ENCODE results near the gene IL1RL2. TPM values are rescaled to one million over a fixed set of nuclear protein-coding genes. Genes with fewer than 3 reads are reported as not detected.

The IL1RL2 gene
- total RNA-seq, 1 donor from 2014 or later: 5.2 TPM

DNA sequence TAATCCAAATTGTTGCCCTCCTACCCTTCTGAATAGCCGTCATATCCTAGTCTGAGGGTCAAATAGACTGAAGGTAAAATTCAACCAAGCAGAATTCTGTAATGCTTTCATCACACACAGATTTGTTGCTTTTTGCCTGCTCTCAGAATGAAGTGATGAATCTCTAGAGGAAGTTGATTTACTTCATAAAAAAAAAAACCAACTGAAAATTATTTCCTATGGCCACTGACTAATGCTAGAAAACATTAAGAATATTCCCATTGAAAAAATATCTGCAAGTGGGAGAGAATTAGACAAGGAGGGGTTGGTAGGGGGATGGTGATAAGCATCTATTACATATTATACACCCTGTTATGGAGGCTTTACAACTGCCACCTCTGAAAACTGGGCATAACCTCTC is 2.3 kb upstream of the IL1RL2 start:
- Histone ChIP-seq H3K36me3 (peaks cover 0 to 6% of the 10 kb centered on the region in 2 donors), H3K27me3 (no peaks in the 10 kb centered on the region), H3K4me3 (no peak overlapping the region), H3K9me3 (no peaks in the 10 kb centered on the region), H3K4me1 (peaks cover 10% of the 10 kb centered on the region), H3K27ac (no peak overlapping the region)
- intact Hi-C loops (cut with DNase I): no loop called here
- TF ChIP-seq POLR2A (IDR thresholded peaks at IDR 0.05) (no peak), POLR2AphosphoS5 (IDR thresholded peaks at IDR 0.05; ENCODE audit: insufficient read depth in 1 of 2, low read depth in 1 of 2) (no peak)
- TF ChIP-seq, protein P1, sequence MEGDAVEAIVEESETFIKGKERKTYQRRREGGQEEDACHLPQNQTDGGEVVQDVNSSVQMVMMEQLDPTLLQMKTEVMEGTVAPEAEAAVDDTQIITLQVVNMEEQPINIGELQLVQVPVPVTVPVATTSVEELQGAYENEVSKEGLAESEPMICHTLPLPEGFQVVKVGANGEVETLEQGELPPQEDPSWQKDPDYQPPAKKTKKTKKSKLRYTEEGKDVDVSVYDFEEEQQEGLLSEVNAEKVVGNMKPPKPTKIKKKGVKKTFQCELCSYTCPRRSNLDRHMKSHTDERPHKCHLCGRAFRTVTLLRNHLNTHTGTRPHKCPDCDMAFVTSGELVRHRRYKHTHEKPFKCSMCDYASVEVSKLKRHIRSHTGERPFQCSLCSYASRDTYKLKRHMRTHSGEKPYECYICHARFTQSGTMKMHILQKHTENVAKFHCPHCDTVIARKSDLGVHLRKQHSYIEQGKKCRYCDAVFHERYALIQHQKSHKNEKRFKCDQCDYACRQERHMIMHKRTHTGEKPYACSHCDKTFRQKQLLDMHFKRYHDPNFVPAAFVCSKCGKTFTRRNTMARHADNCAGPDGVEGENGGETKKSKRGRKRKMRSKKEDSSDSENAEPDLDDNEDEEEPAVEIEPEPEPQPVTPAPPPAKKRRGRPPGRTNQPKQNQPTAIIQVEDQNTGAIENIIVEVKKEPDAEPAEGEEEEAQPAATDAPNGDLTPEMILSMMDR (IDR thresholded peaks at IDR 0.05): no peak
- DNase-seq (ENCODE audit: extremely low spot score in 2 of 2): no peak

- Histone ChIP-seq H3K27me3 (no peaks in the 10 kb centered on the region), H3K27ac (no peak overlapping the region), H3K36me3 (no peaks in the 10 kb centered on the region), H3K4me1 (peaks cover 10% of the 10 kb centered on the region), H3K4me3 (no peak overlapping the region), H3K9me3 (no peaks in the 10 kb centered on the region)
- intact Hi-C loops (cut with DNase I): no loop called here
- no peak for DNase-seq (ENCODE audit: extremely low spot score in 2 of 2)
- no peak for TF ChIP-seq POLR2AphosphoS5 (IDR thresholded peaks at IDR 0.05; ENCODE audit: insufficient read depth in 1 of 2, low read depth in 1 of 2)
- TF ChIP-seq, protein P1 (IDR thresholded peaks at IDR 0.05): peak in 2 of 3 experiments; percentile 23 to 32
- no peak for TF ChIP-seq POLR2A (IDR thresholded peaks at IDR 0.05)
Measured at GRCh38 chr2:102185347-102185746, 1.5 kb upstream of the IL1RL2 start.

DNA sequence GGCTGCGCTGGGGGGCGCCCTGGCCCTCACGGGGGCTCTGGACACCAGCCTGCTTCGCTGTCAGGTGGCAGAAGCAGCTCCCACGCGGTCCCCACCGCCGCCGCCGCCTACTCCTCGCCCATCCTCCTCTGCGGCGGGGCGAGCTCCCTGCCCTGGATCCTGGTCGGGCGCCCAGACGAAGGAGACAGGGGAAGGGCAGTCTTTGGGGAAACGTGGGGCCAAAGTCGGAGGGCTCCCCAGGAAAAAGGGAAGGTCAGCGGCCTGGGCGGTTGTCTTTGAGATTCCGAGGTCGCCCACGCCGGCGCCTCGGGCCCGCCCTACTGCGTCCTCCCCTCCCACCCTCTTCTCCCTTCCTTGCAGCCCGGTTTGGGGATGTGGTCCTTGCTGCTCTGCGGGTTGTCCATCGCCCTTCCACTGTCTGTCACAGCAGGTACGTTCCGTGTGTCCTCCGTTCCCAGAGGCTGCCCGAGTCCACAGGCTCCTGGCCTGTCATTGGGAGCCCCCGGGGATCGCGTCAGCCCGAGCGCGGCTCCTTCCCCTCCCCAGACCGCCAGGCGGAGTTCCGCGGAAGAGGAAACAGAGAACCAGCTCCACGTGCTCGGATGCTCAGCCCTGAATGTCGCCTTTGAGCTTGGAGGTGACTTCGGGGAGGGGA is 800 bp downstream of the IL1RL2 start:
- peak overlapping the region; percentile 53 to 55 for H3K4me3 ChIP-seq
- H3K9me3 ChIP-seq: no peaks in the 10 kb centered on the region
- TF ChIP-seq POLR2AphosphoS5 (IDR thresholded peaks at IDR 0.05; ENCODE audit: insufficient read depth in 1 of 2, low read depth in 1 of 2): peak in 1 of 2 donors; percentile 52
- TF ChIP-seq, protein P1 (IDR thresholded peaks at IDR 0.05): peak in 1 of 3 experiments; percentile 28
- peak in 1 of 2 donors; percentile 24 for TF ChIP-seq POLR2A (IDR thresholded peaks at IDR 0.05)
- H3K27me3 ChIP-seq: no peaks in the 10 kb centered on the region
- intact Hi-C loops (cut with DNase I): no loop called here
- H3K36me3 ChIP-seq: no peaks in the 10 kb centered on the region
- H3K27ac ChIP-seq: peak overlapping the region; percentile 75
- no peak for DNase-seq (ENCODE audit: extremely low spot score in 2 of 2)
- peaks cover 10% of the 10 kb centered on the region for H3K4me1 ChIP-seq

DNA sequence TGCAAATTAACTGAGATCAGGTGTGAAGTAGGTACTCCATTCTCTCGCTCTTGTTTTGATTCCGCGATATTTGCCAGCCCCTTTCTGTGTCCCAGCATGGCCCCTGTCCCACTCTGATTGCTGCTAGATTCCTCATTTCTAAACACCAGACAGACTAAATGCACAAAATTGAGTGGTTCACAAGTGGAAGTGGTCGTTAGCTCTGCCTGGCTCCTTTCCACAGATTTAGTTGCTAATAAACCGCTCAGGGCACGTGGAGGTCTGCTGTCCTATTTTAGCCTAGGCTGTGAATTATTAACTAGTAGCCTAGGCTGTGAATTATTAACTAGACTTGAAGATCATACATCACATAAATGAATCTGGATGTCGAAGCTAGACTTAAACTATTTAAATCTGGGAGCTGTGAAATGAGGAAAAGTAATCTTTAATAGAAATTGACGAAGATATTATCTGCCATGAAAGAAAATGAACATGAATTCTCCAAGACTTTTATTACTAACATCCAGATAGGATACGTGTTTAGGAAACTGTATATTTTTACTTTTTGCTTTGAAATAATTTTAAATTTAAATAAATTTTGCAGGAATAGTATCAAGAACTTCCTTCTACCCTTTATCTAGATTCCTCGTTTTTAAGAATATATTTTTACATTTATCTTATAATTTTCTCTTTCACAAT is 3.7 kb downstream of the IL1RL2 start:
- Histone ChIP-seq H3K27ac (no peak overlapping the region), H3K9me3 (no peaks in the 10 kb centered on the region), H3K36me3 (no peaks in the 10 kb centered on the region), H3K4me3 (no peak overlapping the region), H3K4me1 (peaks cover 10% of the 10 kb centered on the region), H3K27me3 (no peaks in the 10 kb centered on the region)
- DNase-seq (ENCODE audit: extremely low spot score in 2 of 2): no peak
- intact Hi-C loops (cut with DNase I): no loop called here
- TF ChIP-seq POLR2AphosphoS5 (IDR thresholded peaks at IDR 0.05; ENCODE audit: insufficient read depth in 1 of 2, low read depth in 1 of 2) (no peak), POLR2A (IDR thresholded peaks at IDR 0.05) (no peak)
- TF ChIP-seq, protein P1 (IDR thresholded peaks at IDR 0.05): no peak

GRCh38 chr2:102191501-102191900 is 4.7 kb downstream of the IL1RL2 start:
- Histone ChIP-seq H3K27ac (no peak overlapping the region), H3K9me3 (no peaks in the 10 kb centered on the region), H3K4me1 (peaks cover 9% of the 10 kb centered on the region), H3K27me3 (no peaks in the 10 kb centered on the region), H3K4me3 (no peak overlapping the region), H3K36me3 (no peaks in the 10 kb centered on the region)
- no peak for TF ChIP-seq POLR2AphosphoS5 (IDR thresholded peaks at IDR 0.05; ENCODE audit: insufficient read depth in 1 of 2, low read depth in 1 of 2)
- DNase-seq (ENCODE audit: extremely low spot score in 2 of 2): no peak
- intact Hi-C loops (cut with DNase I): no loop called here
